ENCODE data around the gene ZNF311.

- TF ChIP-seq CTCF (conservative IDR thresholded peaks at IDR 0.05; ENCODE audit: low read length) (no peak), EZH2phosphoT487 (IDR thresholded peaks at IDR 0.05; ENCODE audit: borderline replicate concordance) (no peak)
These were observed 51.4 kb downstream of the ZNF311 start for GRCh38 chr6:28953585-28954258.
